ENCODE measurements around the gene ZC2HC1B. TPM values are rescaled to one million over a fixed set of nuclear protein-coding genes. Genes with fewer than 3 reads are reported as not detected.

ZC2HC1B gene
- total and polyA plus RNA-seq, 4 experiments from 2014 or later, result not detected

DNA sequence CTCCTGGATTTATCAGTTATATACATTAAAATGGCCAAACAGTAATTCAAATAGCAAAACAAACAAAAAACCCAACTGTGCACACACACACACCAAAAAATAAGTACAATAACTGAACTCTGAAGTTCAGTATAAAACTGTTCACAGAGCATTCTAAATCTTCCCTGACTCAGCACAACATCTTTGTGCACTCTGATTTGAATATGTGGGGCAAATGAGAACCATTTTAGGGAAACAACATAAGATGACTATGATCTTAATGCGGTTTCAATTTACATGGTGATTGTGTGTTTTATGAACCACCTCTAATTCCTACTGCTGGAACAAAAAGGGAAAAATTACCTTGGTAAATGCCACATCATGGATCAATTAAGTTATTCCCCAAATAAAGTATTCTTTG, 102.0 kb downstream of the ZC2HC1B start:
- Mint-ChIP-seq H3K27me3 (peaks cover 0 to 3% of the 10 kb centered on the region in 2 donors), H3K4me3 (no peak overlapping the region), H3K9me3 (no peaks in the 10 kb centered on the region), H3K4me1 (no peaks in the 10 kb centered on the region), H3K27ac (no peak overlapping the region), H3K36me3 (no peaks in the 10 kb centered on the region)
- Histone ChIP-seq H3K9me3 (ENCODE audit: control insufficient read depth in 1 of 2, low read length in 2 of 2) (no peaks in the 10 kb centered on the region), H3K36me3 (ENCODE audit: insufficient read depth, low read length) (no peaks in the 10 kb centered on the region), H3K4me3 (ENCODE audit: low read length in 2 of 2) (no peak overlapping the region), H3K27me3 (ENCODE audit: insufficient read depth, low read length) (no peaks in the 10 kb centered on the region), H3K4me1 (ENCODE audit: insufficient read depth, low read length) (no peaks in the 10 kb centered on the region), H3K27ac (ENCODE audit: low read depth, low read length) (no peak overlapping the region)
- DNase-seq, result no peak
- POLR2A ChIA-PET (ENCODE audit: partially characterized antibody), result no interaction called here
- CTCF ChIA-PET (ENCODE audit: partially characterized antibody), result interaction anchor here (1.3 kb wide), 1 partner anchor 25 kb away, joined by 3 read pairs; no protein-coding TSS in a partner anchor
- intact Hi-C loops (cut with micrococcal nuclease), result no loop called here

GRCh38 chr6:143967706-143968376, 103.6 kb downstream of the ZC2HC1B start:
- CTCF ChIA-PET (ENCODE audit: partially characterized antibody), result interaction anchor here (1.3 kb wide), 1 partner anchor 26 kb away, joined by 3 read pairs; no protein-coding TSS in a partner anchor
- H3K27me3 Mint-ChIP-seq, result peaks cover 0 to 3% of the 10 kb centered on the region in 2 donors
- no peaks in the 10 kb centered on the region for H3K9me3 Mint-ChIP-seq

DNA sequence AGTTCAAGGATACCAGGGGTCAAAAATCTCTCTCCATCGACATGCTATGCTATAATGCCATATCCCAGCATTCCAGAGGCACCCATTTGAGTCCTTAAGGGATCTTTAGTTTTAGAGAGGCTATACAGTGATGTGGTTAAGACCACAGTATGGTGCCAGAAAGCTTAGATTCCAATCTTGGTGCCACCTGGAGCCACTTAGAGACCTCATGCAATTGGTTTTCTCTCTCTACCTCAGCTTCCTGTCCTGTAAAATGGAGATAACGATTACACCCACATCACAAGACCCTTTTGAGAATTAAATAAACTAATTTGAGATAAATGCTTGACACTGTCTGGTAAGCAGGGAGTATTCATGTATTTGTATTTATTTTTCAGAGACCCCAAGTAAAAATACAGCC, 104.8 kb downstream of the ZC2HC1B start:
- H3K4me3 Mint-ChIP-seq, result no peak overlapping the region
- H3K4me1 Mint-ChIP-seq, result no peaks in the 10 kb centered on the region
- intact Hi-C loops (cut with micrococcal nuclease), result no loop called here
- POLR2A ChIA-PET (ENCODE audit: partially characterized antibody), result no interaction called here
- H3K27ac Mint-ChIP-seq, result no peak overlapping the region
- H3K27me3 Mint-ChIP-seq, result peaks cover 0 to 3% of the 10 kb centered on the region in 2 donors
- Histone ChIP-seq H3K9me3 (ENCODE audit: control insufficient read depth in 1 of 2, low read length in 2 of 2) (no peaks in the 10 kb centered on the region), H3K4me1 (ENCODE audit: insufficient read depth, low read length) (no peaks in the 10 kb centered on the region), H3K27me3 (ENCODE audit: insufficient read depth, low read length) (no peaks in the 10 kb centered on the region), H3K4me3 (ENCODE audit: low read length in 2 of 2) (no peak overlapping the region), H3K27ac (ENCODE audit: low read depth, low read length) (no peak overlapping the region), H3K36me3 (ENCODE audit: insufficient read depth, low read length) (no peaks in the 10 kb centered on the region)
- CTCF ChIA-PET (ENCODE audit: partially characterized antibody), result no interaction called here
- H3K9me3 Mint-ChIP-seq, result no peaks in the 10 kb centered on the region
- no peak for DNase-seq
- H3K36me3 Mint-ChIP-seq, result no peaks in the 10 kb centered on the region

More at GRCh38 chr6:143967706-143968376, 103.6 kb downstream of the ZC2HC1B start:
- H3K4me1 ChIP-seq (ENCODE audit: insufficient read depth, low read length), result no peaks in the 10 kb centered on the region
- no peak overlapping the region for H3K4me3 ChIP-seq (ENCODE audit: low read length in 2 of 2)
- POLR2A ChIA-PET (ENCODE audit: partially characterized antibody), result no interaction called here
- H3K27ac ChIP-seq (ENCODE audit: low read depth, low read length), result no peak overlapping the region
- no peaks in the 10 kb centered on the region for H3K9me3 ChIP-seq (ENCODE audit: control insufficient read depth in 1 of 2, low read length in 2 of 2)
- no peaks in the 10 kb centered on the region for H3K4me1 Mint-ChIP-seq
- no peak for DNase-seq
- H3K27ac Mint-ChIP-seq, result no peak overlapping the region
- no peaks in the 10 kb centered on the region for H3K36me3 ChIP-seq (ENCODE audit: insufficient read depth, low read length)
- H3K27me3 ChIP-seq (ENCODE audit: insufficient read depth, low read length), result no peaks in the 10 kb centered on the region
- intact Hi-C loops (cut with micrococcal nuclease), result no loop called here
- H3K4me3 Mint-ChIP-seq, result no peak overlapping the region
- no peaks in the 10 kb centered on the region for H3K36me3 Mint-ChIP-seq

DNA sequence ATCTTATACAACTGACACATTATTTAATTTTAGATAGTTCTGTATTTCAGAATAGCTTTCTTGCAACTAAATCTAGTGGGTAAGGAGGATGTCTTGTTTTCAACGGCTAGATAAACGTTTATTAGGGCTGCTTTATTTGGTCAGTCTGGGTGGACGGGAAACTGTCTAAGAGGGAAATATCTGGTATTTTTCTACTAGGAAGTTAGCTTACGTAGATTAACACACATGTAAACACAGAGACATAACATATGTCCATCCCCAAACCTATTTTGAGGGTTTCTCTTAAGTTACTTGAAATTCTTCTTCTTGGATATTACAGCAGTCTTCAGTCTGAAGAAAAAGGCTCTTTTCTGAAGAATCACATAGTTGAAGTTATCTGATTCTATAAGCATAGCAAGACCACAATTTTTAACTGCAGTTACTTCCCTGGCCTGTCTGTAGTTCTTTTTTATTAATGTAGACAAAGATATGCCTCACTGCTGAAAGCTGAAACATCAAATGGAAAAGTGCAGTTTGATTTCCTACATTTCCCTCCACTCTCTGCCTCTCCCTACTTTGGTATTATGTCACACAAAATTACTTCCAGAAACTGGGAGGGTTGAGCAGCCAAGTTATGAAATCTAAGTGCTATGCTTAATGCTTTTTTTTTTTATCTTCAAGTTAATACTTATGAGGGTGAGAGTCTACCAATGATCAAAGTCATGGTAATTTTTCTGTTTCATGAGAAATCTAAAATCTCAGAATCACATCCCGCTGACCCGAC, 106.4 kb downstream of the ZC2HC1B start:
- intact Hi-C loops (cut with micrococcal nuclease), result no loop called here
- no peaks in the 10 kb centered on the region for H3K4me1 ChIP-seq (ENCODE audit: insufficient read depth, low read length)
- H3K36me3 ChIP-seq (ENCODE audit: insufficient read depth, low read length), result no peaks in the 10 kb centered on the region
- Mint-ChIP-seq H3K4me1 (no peaks in the 10 kb centered on the region), H3K9me3 (no peaks in the 10 kb centered on the region), H3K27me3 (peaks cover 0 to 3% of the 10 kb centered on the region in 2 donors), H3K27ac (no peak overlapping the region), H3K4me3 (no peak overlapping the region), H3K36me3 (no peaks in the 10 kb centered on the region)
- no peaks in the 10 kb centered on the region for H3K9me3 ChIP-seq (ENCODE audit: control insufficient read depth in 1 of 2, low read length in 2 of 2)
- no peak overlapping the region for H3K4me3 ChIP-seq (ENCODE audit: low read length in 2 of 2)
- ChIA-PET POLR2A (ENCODE audit: partially characterized antibody) (no interaction called here), CTCF (ENCODE audit: partially characterized antibody) (no interaction called here)
- H3K27ac ChIP-seq (ENCODE audit: low read depth, low read length), result no peak overlapping the region
- no peaks in the 10 kb centered on the region for H3K27me3 ChIP-seq (ENCODE audit: insufficient read depth, low read length)
- no peak for DNase-seq

DNA sequence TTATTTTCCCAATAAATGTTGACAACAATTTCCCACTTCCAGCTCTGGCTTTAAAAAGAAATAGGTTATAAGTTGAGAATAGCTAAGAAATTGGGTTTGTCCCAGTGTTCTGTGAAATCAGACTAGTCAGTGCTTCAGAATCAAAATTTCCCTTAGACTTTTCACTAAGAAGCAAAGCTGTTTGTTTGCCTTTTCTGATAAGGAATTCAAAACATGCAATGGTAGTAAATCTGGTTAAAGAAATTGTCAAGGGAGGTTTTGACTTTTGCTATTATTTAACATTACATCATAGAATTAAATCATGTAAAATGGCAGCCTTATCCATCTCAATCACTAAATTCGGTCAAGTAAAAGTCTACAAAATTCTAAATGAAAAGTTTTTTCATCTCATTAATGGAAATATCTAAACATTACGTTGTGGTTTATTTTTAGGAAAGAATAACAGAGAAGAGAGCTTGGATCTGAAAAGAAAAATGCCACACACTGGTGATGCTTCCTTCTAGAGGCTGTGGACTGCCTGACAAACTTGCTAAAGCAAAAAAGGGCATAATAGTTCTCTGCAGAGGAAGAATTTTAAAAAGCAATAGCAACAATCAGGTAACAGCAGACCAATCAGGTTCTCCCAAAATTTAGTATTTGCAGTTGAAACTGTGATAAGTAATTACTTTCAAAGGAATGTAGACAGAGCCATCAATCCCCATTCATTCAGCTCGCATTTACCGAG, 107.4 kb downstream of the ZC2HC1B start:
- peaks cover 0 to under 1% (median under 1%) of the 10 kb centered on the region in 4 donors for H3K4me1 Mint-ChIP-seq
- H3K27me3 Mint-ChIP-seq, result peaks cover 0 to 3% of the 10 kb centered on the region in 2 donors
- Histone ChIP-seq H3K9me3 (ENCODE audit: control insufficient read depth in 1 of 2, low read length in 2 of 2) (no peaks in the 10 kb centered on the region), H3K4me3 (ENCODE audit: low read length in 2 of 2) (no peak overlapping the region), H3K27me3 (ENCODE audit: insufficient read depth, low read length) (no peaks in the 10 kb centered on the region), H3K4me1 (ENCODE audit: insufficient read depth, low read length) (no peaks in the 10 kb centered on the region), H3K27ac (ENCODE audit: low read depth, low read length) (no peak overlapping the region), H3K36me3 (ENCODE audit: insufficient read depth, low read length) (no peaks in the 10 kb centered on the region)
- H3K4me3 Mint-ChIP-seq, result no peak overlapping the region
- CTCF ChIA-PET (ENCODE audit: partially characterized antibody), result interaction anchor here (1.2 kb wide), 1 partner anchor 30 kb away, joined by 4 read pairs; no protein-coding TSS in a partner anchor
- POLR2A ChIA-PET (ENCODE audit: partially characterized antibody), result no interaction called here
- no peaks in the 10 kb centered on the region for H3K9me3 Mint-ChIP-seq
- no peaks in the 10 kb centered on the region for H3K36me3 Mint-ChIP-seq
- DNase-seq, result no peak
- H3K27ac Mint-ChIP-seq, result no peak overlapping the region
- intact Hi-C loops (cut with micrococcal nuclease), result no loop called here

- Histone ChIP-seq H3K36me3 (ENCODE audit: insufficient read depth, low read length) (no peaks in the 10 kb centered on the region), H3K4me1 (ENCODE audit: insufficient read depth, low read length) (no peaks in the 10 kb centered on the region), H3K27ac (ENCODE audit: low read depth, low read length) (no peak overlapping the region), H3K9me3 (ENCODE audit: control insufficient read depth in 1 of 2, low read length in 2 of 2) (no peaks in the 10 kb centered on the region), H3K4me3 (ENCODE audit: low read length in 2 of 2) (no peak overlapping the region), H3K27me3 (ENCODE audit: insufficient read depth, low read length) (no peaks in the 10 kb centered on the region)
- peaks cover 0 to 6% (median 4%) of the 10 kb centered on the region in 4 donors for H3K4me1 Mint-ChIP-seq
- no peaks in the 10 kb centered on the region for H3K36me3 Mint-ChIP-seq
- H3K9me3 Mint-ChIP-seq, result no peaks in the 10 kb centered on the region
- no peak for DNase-seq
- peaks cover 0 to 3% of the 10 kb centered on the region in 2 donors for H3K27me3 Mint-ChIP-seq
- intact Hi-C loops (cut with micrococcal nuclease), result no loop called here
- H3K27ac Mint-ChIP-seq, result peak overlapping the region in 1 of 7 donors; percentile 3
- no peak overlapping the region for H3K4me3 Mint-ChIP-seq
- ChIA-PET POLR2A (ENCODE audit: partially characterized antibody) (no interaction called here), CTCF (ENCODE audit: partially characterized antibody) (interaction anchor here (1.8 kb wide), 1 partner anchor 10 kb away, joined by 4 read pairs; no protein-coding TSS in a partner anchor)
These were observed 109.1 kb downstream of the ZC2HC1B start for GRCh38 chr6:143973097-143973966.
